IPS-18c (cell line): ENCODE measurements around the gene UNC119.

ENCODE experiments used
- H3K4me3 ChIP-seq: 2 replicates; pipeline ENCODE4 v1.7.0; 2013; ENCODE audit warnings: low read depth, mild to moderate bottlenecking, low read length, moderate library complexity; ENCODE audit not compliant: insufficient read depth
- H3K9me3 ChIP-seq: one replicate; pipeline ENCODE4 v1.6.1; 2013; ENCODE audit warnings: mild to moderate bottlenecking, low read length, moderate library complexity; ENCODE audit not compliant: control insufficient read depth, insufficient read depth

Gene UNC119

DNA sequence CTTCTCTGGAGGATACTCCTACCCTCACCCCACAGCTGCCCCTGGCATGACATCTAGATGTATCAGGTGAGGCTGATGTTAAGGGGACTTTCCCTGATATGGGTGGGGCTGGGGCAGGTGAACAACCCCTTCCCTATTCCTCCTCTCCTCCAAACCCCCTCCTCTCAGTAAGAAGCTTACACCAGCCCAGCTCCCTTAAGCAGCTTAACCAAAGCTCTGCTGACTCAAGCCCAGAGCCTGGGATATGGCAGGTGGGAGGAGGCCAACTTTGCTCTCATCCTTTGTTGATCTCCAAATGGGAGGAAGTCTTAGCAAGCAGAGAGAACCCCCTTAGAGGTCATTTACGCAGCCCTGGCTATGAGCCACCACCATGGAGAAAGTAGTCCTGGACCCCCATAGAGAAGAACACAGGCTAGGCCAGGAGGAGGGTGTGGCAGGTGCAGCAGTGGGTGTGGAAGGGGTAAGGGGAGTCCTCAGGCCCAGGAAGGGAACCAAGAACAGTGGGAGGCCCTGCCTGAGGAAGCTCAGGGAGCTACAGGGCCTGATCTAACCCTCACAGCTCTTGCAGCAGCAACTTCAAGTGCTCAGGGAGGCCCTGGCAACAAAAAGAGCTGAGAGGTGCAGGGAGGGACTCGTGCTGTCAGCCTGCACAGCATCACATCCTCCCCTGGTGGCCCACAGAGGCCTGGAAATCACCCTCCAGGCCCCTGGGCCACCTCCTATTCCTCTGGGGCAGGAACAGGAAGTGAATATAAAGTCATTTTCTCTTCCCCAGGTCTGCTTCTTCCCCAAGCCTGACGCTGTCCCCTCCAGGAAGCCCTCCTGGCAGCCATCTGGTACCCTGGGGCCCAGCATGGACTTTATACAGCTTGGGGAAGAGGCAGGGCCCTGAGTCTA lies 2.9 kb downstream of the UNC119 start:
- Histone ChIP-seq H3K9me3 (peaks cover 2% of the 10 kb centered on the region), H3K4me3 (no peak overlapping the region)

GRCh38 chr17:28548417-28549130 lies 3.9 kb downstream of the UNC119 start:
- Histone ChIP-seq H3K9me3 (peaks cover 2% of the 10 kb centered on the region), H3K4me3 (no peak overlapping the region)

DNA sequence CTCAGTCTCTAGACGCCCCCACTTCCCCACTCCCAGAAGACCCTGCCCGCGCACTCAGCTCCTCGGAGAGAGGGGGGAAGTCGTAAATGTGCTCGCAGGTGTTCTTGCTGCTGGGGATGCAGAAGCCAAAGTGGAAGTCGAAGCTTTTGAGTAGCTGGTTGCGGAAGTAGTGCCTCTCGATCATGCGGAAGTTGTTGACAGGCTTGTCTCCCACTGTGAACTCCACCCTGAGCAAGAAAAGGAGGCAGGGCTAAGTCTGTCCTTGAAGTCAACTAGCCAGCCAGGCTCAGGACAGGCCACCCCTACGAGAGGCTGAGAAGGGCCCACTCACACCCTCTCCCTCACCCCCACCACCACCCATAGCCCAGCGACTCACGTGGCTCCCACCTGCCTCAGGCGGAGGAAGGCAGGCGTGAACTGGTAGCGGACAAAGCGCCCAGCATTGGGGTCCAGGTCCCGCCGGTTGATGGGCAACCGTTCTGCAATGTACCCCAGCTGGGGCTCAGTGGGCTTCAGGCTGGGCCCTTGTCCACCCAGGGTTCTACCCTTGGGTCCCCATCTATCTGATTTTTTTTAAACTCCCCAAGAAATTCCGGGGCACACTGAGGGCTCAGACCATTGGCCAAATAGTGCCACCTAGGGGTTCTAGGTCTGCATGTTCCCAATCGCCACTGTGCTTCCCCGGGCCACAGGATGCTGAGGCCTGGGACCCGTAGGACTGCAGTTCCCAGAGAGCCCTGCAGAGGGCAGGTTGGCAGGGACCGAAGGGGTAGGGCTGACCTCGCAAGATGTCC lies 4.6 kb downstream of the UNC119 start:
- Histone ChIP-seq H3K9me3 (peaks cover 2% of the 10 kb centered on the region), H3K4me3 (no peak overlapping the region)

DNA sequence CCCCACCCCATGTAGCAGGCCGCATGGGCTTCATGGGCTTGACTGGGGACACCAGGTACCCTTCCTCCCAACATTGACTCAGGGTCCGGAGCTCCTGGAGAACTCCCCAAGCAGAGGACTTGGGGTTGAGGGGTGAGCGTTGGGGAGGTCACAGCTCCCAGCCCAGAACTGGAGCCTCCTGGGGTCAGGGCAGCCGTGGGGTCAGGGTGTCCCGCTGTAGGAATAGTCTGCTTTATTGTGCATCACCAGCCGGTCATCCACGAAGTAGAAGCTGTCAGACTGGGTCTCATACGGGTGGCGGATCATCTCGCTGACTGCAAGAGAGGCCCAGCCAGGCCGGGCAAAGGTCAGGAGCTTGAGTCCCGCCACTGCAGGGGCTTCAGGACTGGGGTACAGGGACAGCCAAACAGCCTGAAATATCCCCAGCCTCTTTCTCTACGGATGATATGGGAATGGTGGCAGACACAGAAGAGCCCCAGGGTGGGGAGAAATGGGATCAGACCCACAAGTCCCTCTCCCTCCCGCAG lies 5.3 kb downstream of the UNC119 start:
- Histone ChIP-seq H3K9me3 (peaks cover 2% of the 10 kb centered on the region), H3K4me3 (no peak overlapping the region)

DNA sequence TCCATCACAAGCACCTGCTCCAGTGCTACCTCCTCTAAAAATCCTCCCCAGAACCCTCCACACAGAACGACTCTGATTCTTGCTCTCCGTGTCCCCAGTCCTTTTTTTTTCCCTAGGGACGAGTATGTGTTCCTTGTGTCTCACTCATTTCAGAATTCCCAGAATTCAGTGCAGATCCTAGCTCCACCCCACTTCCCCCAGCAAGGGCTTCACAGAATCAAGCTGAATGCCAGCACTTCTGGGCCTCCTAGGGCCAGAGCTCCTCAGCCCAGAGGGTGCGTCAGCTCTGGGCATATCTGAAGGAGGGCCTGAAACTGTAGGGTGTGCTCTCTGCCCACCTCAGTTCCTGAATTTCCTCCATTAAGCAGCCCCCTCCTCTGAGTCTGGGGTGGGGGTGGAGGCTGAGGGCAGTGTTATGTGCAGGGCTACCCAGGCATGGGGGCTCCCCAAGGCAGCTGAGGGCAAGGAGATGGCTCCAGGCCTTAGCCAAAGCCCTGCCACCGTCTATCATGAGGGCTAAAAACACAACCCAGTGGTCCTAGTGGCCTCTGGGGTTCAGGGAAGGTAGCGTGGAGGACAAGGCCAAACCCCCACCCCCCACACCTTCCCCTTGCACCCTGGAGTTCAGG lies 6.5 kb downstream of the UNC119 start:
- Histone ChIP-seq H3K4me3 (no peak overlapping the region), H3K9me3 (peaks cover 2% of the 10 kb centered on the region)

DNA sequence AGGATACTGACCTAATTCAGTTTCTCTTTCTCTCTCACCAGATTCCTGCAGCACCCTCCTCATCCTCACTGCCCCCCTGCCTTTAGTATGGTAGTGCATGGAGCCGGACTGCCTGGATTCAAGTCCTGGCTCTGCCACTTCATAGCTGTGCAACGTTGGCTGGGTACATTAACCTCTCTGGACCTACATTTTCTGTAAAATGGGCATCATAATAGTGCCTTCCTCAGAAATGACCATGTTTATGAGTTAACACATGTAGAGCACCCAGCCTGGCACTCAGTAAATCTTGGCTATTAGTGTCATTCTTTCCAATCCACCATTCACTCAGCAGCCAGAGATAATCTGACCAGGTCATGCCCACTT lies 7.3 kb downstream of the UNC119 start:
- no peak overlapping the region for H3K4me3 ChIP-seq
- H3K9me3 ChIP-seq = peaks cover 2% of the 10 kb centered on the region

DNA sequence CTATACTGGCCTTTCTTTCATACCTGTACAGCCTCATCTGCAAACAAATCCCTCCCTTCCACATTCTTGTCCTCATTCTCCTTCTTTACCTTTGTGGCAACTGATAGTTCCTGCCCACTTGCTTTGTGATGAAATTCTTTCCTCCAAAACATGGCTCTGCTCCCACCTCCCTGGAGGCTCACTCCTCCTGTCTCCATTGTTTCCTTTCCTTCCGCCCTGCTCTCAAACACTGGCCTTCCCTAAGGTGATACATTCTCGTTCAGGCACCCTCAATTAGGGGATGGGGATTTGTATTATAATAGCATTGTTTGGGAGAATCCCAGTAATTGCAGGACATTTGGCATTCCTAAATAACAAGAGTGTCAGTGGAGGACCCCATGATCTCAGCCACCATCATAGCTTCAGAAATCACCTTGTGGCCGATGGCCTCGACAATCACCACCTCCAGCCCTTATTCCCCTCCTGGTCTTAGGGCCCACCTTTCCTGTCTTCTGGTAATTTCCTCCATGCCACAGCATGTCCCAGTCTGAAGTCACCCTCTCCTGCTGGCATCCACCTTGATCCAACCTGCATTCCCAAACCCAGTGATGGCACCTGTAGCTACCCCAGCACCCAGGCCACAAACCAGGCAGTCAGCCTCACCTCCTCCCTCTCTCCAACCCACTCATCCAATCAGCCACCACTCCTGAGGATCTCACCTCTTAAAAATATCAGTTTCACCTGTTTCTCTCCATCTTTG lies 7.9 kb downstream of the UNC119 start:
- no peak overlapping the region for H3K4me3 ChIP-seq
- H3K9me3 ChIP-seq = peaks cover 2% of the 10 kb centered on the region

GRCh38 chr17:28541439-28541838 lies 11.0 kb downstream of the UNC119 start:
- Histone ChIP-seq H3K4me3 (no peak overlapping the region), H3K9me3 (peaks cover 2% of the 10 kb centered on the region)

DNA sequence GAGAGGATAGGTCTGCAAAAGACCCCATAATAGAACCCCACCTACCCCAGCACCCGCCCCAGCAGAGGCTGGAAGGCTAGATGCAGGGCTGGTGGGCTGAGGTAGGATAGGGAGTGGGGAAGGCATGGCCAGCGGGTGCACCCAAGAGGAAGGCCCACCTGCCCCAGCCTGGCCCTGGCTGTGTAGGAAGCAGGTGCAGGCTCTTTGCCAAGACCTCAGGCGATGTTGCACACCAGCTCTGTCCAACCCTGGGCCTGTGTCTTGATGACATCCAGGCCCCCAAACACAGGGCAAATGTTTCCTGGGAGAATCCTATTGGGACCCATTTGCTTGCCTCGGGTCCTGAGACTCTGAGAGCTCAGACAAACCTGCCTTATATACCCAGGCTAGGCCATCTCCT lies 12.2 kb downstream of the UNC119 start:
- Histone ChIP-seq H3K4me3 (no peak overlapping the region), H3K9me3 (no peaks in the 10 kb centered on the region)

DNA sequence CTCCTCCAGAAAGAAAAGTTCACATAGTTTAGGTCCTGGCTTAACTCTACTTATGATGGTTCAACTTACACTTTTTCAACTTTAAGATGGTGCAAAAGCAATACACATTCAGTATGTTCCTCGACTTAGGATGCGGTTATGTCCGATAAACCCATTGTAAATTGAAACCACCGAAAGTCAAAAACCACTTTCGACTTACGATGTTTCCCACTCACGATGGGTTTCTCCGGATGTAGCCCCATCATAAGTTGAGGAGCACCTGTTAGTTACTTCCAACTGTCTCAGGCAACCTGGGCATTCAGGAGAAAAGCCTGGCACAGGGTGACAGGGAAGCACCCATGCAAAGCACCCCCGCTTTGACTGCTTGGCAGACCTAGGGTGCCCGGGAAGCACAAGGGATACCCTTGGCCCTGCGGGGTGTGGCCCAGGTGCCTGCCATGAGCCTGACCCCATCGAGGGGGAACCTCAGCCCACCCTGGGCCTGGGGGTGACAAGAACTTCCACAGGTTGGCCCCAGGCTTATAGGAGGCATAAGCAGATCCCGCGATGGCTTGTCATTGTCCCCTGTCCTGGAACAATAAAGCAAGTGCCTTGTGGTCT lies 14.0 kb downstream of the UNC119 start:
- Histone ChIP-seq H3K4me3 (no peak overlapping the region), H3K9me3 (no peaks in the 10 kb centered on the region)

- no peak overlapping the region for H3K4me3 ChIP-seq
- no peaks in the 10 kb centered on the region for H3K9me3 ChIP-seq
These were observed 15.2 kb downstream of the UNC119 start for GRCh38 chr17:28537219-28537610.

GRCh38 chr17:28536532-28537218 lies 15.7 kb downstream of the UNC119 start:
- no peaks in the 10 kb centered on the region for H3K9me3 ChIP-seq
- no peak overlapping the region for H3K4me3 ChIP-seq

DNA sequence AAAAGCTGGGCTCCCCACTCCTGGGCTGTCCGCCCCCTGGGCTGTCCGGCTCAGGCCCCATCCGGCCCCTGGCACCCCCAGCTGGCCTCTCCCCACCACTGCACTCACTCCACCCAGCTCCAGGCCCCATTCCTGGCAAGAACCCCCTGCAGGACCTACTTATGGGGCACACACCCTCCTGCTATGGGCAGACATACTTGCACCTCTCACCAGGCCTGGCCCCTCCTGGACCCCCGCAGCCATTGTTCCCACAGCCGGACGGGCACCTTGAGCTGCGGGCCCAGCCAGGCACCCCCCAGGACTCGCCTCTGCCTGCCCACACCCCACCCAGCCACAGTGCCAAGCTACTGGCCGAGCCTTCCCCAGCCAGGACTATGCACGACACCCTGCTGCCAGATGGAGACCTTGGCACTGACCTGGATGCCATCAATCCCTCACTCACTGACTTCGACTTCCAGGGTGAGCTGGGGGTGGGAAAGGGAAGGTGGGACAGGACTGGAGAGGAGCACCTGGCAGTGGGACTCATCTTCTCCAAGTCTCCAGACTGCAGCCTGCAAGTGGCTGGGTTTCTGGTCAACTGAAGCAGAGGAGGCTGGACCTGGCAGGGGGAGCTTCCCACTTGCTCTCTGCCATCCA lies 17.6 kb downstream of the UNC119 start:
- Histone ChIP-seq H3K4me3 (no peak overlapping the region), H3K9me3 (no peaks in the 10 kb centered on the region)

DNA sequence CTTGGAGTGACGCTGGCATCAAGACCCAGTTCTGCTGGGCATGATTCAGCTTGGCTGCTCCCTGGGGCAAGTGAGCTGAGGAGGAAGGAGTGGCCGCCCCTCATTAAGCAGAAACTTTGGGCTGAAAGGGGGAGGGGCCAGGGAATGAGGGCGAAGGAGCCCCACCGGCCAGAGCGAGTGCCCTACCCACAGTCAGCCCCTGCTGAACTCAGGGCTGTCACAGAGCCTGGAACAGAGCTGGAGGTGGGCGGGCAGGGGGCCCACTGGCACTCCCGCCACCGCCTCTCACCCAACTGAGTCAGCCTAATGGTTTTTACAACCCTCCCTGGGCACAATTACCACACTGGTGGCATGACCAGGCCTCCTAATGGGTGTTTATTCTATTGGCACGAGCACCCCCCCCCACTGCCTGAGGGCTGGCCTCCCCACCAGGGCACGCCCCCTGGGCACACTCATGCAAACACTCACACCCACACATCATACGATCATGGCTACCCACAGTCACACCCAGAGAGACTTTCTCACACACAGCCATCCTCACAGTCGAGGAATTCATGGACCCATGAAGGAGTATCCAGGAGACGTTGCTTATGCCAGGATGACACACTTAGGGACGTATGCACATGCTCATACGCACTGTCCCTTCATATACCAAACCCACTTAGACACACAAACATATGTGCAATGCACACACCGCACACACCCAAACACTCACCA lies 19.2 kb downstream of the UNC119 start:
- no peak overlapping the region for H3K4me3 ChIP-seq
- no peaks in the 10 kb centered on the region for H3K9me3 ChIP-seq
